HEK293T (cell line): Measurements from ENCODE around the gene REEP6.
A peak's percentile ranks its signal among the peaks of the same experiment; 100 is the strongest.

Experiments
- CTCF ChIA-PET: fragments of 350-600 bp; formaldehyde crosslinking; extraction: SDS; loops from one replicate; lab custom pipeline; 2021; ENCODE audit warnings: antibody characterized with exemption, inconsistent platforms; lab: Yijun Ruan, JAX
- POLR2A ChIA-PET: fragments of 350-600 bp; formaldehyde crosslinking; extraction: SDS; loops from one replicate; lab custom pipeline; 2020; ENCODE audit warnings: antibody characterized with exemption, inconsistent platforms; lab: Yijun Ruan, JAX
- DNase-seq: peaks from one replicate; pipeline ENCODE4 v3.0.0; 2012; ENCODE audit warnings: mixed read lengths; ENCODE audit errors: extremely low spot score
- ARNT ChIP-seq: fragments of 450-650 bp; IDR thresholded peaks from 2 replicates; pipeline ENCODE4 v1.6.1; 2017; ENCODE audit warnings: mild to moderate bottlenecking
- BHLHE40 ChIP-seq: fragments of 450-650 bp; IDR thresholded peaks from 2 replicates; pipeline ENCODE4 v1.6.1; 2016; ENCODE audit warnings: mild to moderate bottlenecking, moderate library complexity, borderline replicate concordance
- CTBP1 ChIP-seq: fragments of 450-650 bp; IDR thresholded peaks from 2 replicates; pipeline ENCODE4 v1.6.1; 2016; ENCODE audit warnings: borderline replicate concordance
- ELF4 ChIP-seq: fragments of 450-650 bp; IDR thresholded peaks from 2 replicates; pipeline ENCODE4 v1.6.1; 2017; ENCODE audit warnings: antibody characterized with exemption
- FOXA1 ChIP-seq: fragments of 450-650 bp; IDR thresholded peaks from 2 replicates; pipeline ENCODE4 v1.6.1; 2016; ENCODE audit warnings: mild to moderate bottlenecking
- FOXK2 ChIP-seq: fragments of 450-650 bp; IDR thresholded peaks from 2 replicates; pipeline ENCODE4 v1.6.1; 2016; ENCODE audit warnings: mild to moderate bottlenecking
- FOXM1 ChIP-seq: fragments of 450-650 bp; IDR thresholded peaks from 2 replicates; pipeline ENCODE4 v1.6.1; 2017; ENCODE audit warnings: mild to moderate bottlenecking, borderline replicate concordance
- HDGF ChIP-seq: fragments of 450-650 bp; IDR thresholded peaks from 2 replicates; pipeline ENCODE4 v1.6.1; 2017; ENCODE audit warnings: antibody characterized with exemption, borderline replicate concordance
- L3MBTL2 ChIP-seq: fragments of 450-650 bp; conservative IDR thresholded peaks from 2 replicates; pipeline ENCODE4 v1.6.1; 2016; ENCODE audit warnings: mild to moderate bottlenecking
- LEF1 ChIP-seq: fragments of 450-650 bp; IDR thresholded peaks from 2 replicates; pipeline ENCODE4 v1.6.1; 2017; ENCODE audit warnings: mild to moderate bottlenecking, borderline replicate concordance
- NFRKB ChIP-seq: fragments of 450-650 bp; IDR thresholded peaks from 2 replicates; pipeline ENCODE4 v1.6.1; 2016; ENCODE audit warnings: mild to moderate bottlenecking, moderate library complexity
- PKNOX1 ChIP-seq: fragments of 450-650 bp; IDR thresholded peaks from 2 replicates; pipeline ENCODE4 v1.6.1; 2016
- SP1 ChIP-seq: fragments of 450-650 bp; IDR thresholded peaks from 2 replicates; pipeline ENCODE4 v1.6.1; 2017
- SUZ12 ChIP-seq: fragments of 450-650 bp; IDR thresholded peaks from 2 replicates; pipeline ENCODE4 v1.6.1; 2016; ENCODE audit warnings: mild to moderate bottlenecking
- TARDBP ChIP-seq: fragments of 450-650 bp; IDR thresholded peaks from 2 replicates; pipeline ENCODE4 v1.6.1; 2016
- ZNF384 ChIP-seq: fragments of 450-650 bp; IDR thresholded peaks from 2 replicates; pipeline ENCODE4 v1.6.1; 2016

Gene REEP6

GRCh38 chr19:1451916-1452801, 38.8 kb upstream of the REEP6 start:
- POLR2A ChIA-PET, result interaction anchor here (0.7 to 1.9 kb wide), 3 partner anchors 8 to 183 kb away, joined by 3 to 6 read pairs (median 4); partner anchors contain the start of gene CIRBP
- no peak for DNase-seq
- CTCF ChIA-PET, result no interaction called here

GRCh38 chr19:1452802-1453524, 38.0 kb upstream of the REEP6 start:
- ChIA-PET POLR2A (interaction anchor here (1.2 to 1.9 kb wide), 2 partner anchors 9 to 184 kb away, joined by 3 to 6 read pairs; partner anchors contain the start of gene CIRBP), CTCF (interaction anchor here (2.0 kb wide), 1 partner anchor 8 kb away, joined by 9 read pairs; no protein-coding TSS in a partner anchor)
- DNase-seq, result no peak
- TF ChIP-seq SUZ12 (no peak), TARDBP (no peak), BHLHE40 (no peak), LEF1 (no peak), CTBP1 (no peak), PKNOX1 (no peak), SP1 (no peak)

More at GRCh38 chr19:1451916-1452801, 38.8 kb upstream of the REEP6 start:
- TF ChIP-seq PKNOX1, result no peak
- no peak for TF ChIP-seq HDGF
- TF ChIP-seq SP1, result no peak
- no peak for TF ChIP-seq LEF1
- no peak for TF ChIP-seq FOXK2
- no peak for TF ChIP-seq NFRKB
- no peak for TF ChIP-seq ELF4
- no peak for TF ChIP-seq L3MBTL2
- no peak for TF ChIP-seq BHLHE40
- no peak for TF ChIP-seq CTBP1
- no peak for TF ChIP-seq ZNF384
- TF ChIP-seq FOXM1, result no peak
- no peak for TF ChIP-seq ARNT

GRCh38 chr19:1453525-1454364, 37.2 kb upstream of the REEP6 start:
- POLR2A ChIA-PET, result interaction anchor here (1.1 to 1.9 kb wide), 3 partner anchors 9 to 185 kb away, joined by 3 to 6 read pairs (median 3); partner anchors contain the start of gene CIRBP
- CTCF ChIA-PET, result interaction anchor here (0.8 to 2.0 kb wide), 3 partner anchors 9 to 51 kb away, joined by 3 to 9 read pairs (median 3); no protein-coding TSS in a partner anchor
- no peak for TF ChIP-seq SP1
- no peak for TF ChIP-seq FOXA1
- peak; percentile 80 for TF ChIP-seq L3MBTL2
- no peak for DNase-seq

- ChIA-PET POLR2A (interaction anchor here (1.1 to 1.5 kb wide), 3 partner anchors 12 to 186 kb away, joined by 3 to 6 read pairs (median 3); partner anchors contain the start of gene CIRBP), CTCF (interaction anchor here (2.0 kb wide), 1 partner anchor 10 kb away, joined by 9 read pairs; no protein-coding TSS in a partner anchor)
- no peak for DNase-seq
- TF ChIP-seq SP1 (no peak), ELF4 (no peak), NFRKB (no peak), HDGF (no peak), TARDBP (no peak), FOXM1 (no peak), FOXK2 (no peak), LEF1 (no peak), CTBP1 (no peak), BHLHE40 (no peak), SUZ12 (no peak), ARNT (no peak), PKNOX1 (no peak), L3MBTL2 (no peak; the same call in 1 of the 2 replicates), FOXA1 (no peak), ZNF384 (no peak)
Measured at GRCh38 chr19:1455002-1455335, 36.0 kb upstream of the REEP6 start.
